HepG2 (cell line): ENCODE data around the gene MBNL3. TPM values are rescaled to one million over a fixed set of nuclear protein-coding genes. Genes with fewer than 3 reads are reported as not detected.
A peak's percentile ranks its signal among the peaks of the same experiment; 100 is the strongest.

ENCODE experiments used
- DPF2 ChIP-seq: sonication (generic); formaldehyde crosslinking; IDR thresholded peaks from 2 replicates; pipeline ENCODE4 v1.4.0; 2020; ENCODE audit warnings: mild to moderate bottlenecking, low read depth, missing genetic modification reagents, borderline replicate concordance
- MTA1 ChIP-seq: sonication (generic); formaldehyde crosslinking; IDR thresholded peaks from 2 replicates; pipeline ENCODE4 v1.4.0; 2020; ENCODE audit warnings: missing genetic modification reagents, mild to moderate bottlenecking, borderline replicate concordance
- NR2F1 ChIP-seq, 2 experiments: fragments of 450-650 bp in 1 of 2; formaldehyde crosslinking in 1 of 2; IDR thresholded peaks; 2 replicates each; pipeline versions ENCODE4 v1.5.0 to v1.6.1; 2016 to 2020; ENCODE audit warnings: mild to moderate bottlenecking in 1 of 2, missing compliant biosample characterization in 1 of 2, missing genetic modification reagents in 1 of 2, moderate library complexity in 1 of 2
- NR3C1 ChIP-seq: sonication (generic); formaldehyde crosslinking; IDR thresholded peaks from 2 replicates; pipeline ENCODE4 v1.4.0; 2020; ENCODE audit warnings: missing genetic modification reagents
- PATZ1 ChIP-seq: sonication (generic); formaldehyde crosslinking; IDR thresholded peaks from 2 replicates; pipeline ENCODE4 v1.4.0; 2020; ENCODE audit warnings: missing genetic modification reagents
- RARA ChIP-seq: IDR thresholded peaks from 2 replicates; pipeline ENCODE4 v1.6.1; 2016; ENCODE audit warnings: missing genetic modification reagents, missing compliant biosample characterization
- SAP130 ChIP-seq: IDR thresholded peaks from 2 replicates; pipeline ENCODE4 v1.6.1; 2016; ENCODE audit warnings: low read depth
- SP5 ChIP-seq: IDR thresholded peaks from 2 replicates; pipeline ENCODE4 v1.6.1; 2016; ENCODE audit warnings: low read depth, borderline replicate concordance
- polyA plus RNA-seq, 8 experiments: library from polyadenylated mRNA; depleted of rRNA in 3 of 8; stranded (reverse) in 7 of 8; unstranded in 1 of 8; fragments of >200 nt; fragmentation: Illumina TruSeq in 4 of 8; extraction: Trizol in 4 of 8; gene quantifications; 2 replicates each; pipeline versions ENCODE4 v1.2.1 to v1.2.3, GENCODE V29; 2011 to 2016; ENCODE audit warnings: low read depth in 4 of 8, missing spikeins in 1 of 8, mixed read lengths in 1 of 8; ENCODE audit not compliant: insufficient read depth in 1 of 8
- total RNA-seq, 5 experiments: library from RNA; depleted of rRNA; stranded (reverse); fragments of >200 nt; fragmentation: Illumina TruSeq; extraction: Trizol; gene quantifications; 2 replicates each; pipeline ENCODE4 v1.2.3, GENCODE V29; 2016; ENCODE audit warnings: low read depth in 1 of 5
- TF ChIP-seq, protein P1 (sequence below): sonication (generic); formaldehyde crosslinking; IDR thresholded peaks from 2 replicates; pipeline ENCODE4 v1.5.1; 2020; ENCODE audit warnings: mild to moderate bottlenecking, missing genetic modification reagents, moderate library complexity
- TF ChIP-seq, protein P2 (sequence below): IDR thresholded peaks from 2 replicates; pipeline ENCODE4 v1.6.1; 2016
- TF ChIP-seq, protein P3 (sequence below): sonication (generic); formaldehyde crosslinking; IDR thresholded peaks from 2 replicates; pipeline ENCODE4 v1.5.0; 2020; ENCODE audit warnings: mild to moderate bottlenecking, missing genetic modification reagents
- TF ChIP-seq, protein P4 (sequence below): IDR thresholded peaks from 2 replicates; pipeline ENCODE4 v1.6.1; 2016; ENCODE audit warnings: low read depth
- TF ChIP-seq, protein P5 (sequence below): sonication (generic); IDR thresholded peaks from 2 replicates; pipeline ENCODE4 v1.6.1; 2016; ENCODE audit warnings: low read depth, borderline replicate concordance

The MBNL3 gene
- total and polyA plus RNA-seq, 2 of the 13 experiments (the other 11 are each of a cell fraction or from before 2014, with no cell fraction given), result 155 to 257 TPM

- TF ChIP-seq, protein P1, sequence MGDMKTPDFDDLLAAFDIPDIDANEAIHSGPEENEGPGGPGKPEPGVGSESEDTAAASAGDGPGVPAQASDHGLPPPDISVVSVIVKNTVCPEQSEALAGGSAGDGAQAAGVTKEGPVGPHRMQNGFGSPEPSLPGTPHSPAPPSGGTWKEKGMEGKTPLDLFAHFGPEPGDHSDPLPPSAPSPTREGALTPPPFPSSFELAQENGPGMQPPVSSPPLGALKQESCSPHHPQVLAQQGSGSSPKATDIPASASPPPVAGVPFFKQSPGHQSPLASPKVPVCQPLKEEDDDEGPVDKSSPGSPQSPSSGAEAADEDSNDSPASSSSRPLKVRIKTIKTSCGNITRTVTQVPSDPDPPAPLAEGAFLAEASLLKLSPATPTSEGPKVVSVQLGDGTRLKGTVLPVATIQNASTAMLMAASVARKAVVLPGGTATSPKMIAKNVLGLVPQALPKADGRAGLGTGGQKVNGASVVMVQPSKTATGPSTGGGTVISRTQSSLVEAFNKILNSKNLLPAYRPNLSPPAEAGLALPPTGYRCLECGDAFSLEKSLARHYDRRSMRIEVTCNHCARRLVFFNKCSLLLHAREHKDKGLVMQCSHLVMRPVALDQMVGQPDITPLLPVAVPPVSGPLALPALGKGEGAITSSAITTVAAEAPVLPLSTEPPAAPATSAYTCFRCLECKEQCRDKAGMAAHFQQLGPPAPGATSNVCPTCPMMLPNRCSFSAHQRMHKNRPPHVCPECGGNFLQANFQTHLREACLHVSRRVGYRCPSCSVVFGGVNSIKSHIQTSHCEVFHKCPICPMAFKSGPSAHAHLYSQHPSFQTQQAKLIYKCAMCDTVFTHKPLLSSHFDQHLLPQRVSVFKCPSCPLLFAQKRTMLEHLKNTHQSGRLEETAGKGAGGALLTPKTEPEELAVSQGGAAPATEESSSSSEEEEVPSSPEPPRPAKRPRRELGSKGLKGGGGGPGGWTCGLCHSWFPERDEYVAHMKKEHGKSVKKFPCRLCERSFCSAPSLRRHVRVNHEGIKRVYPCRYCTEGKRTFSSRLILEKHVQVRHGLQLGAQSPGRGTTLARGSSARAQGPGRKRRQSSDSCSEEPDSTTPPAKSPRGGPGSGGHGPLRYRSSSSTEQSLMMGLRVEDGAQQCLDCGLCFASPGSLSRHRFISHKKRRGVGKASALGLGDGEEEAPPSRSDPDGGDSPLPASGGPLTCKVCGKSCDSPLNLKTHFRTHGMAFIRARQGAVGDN, result peak; percentile 62
- TF ChIP-seq NR2F1 (CRISPR knock-in tag; IDR thresholded peaks at IDR 0.05) (peak in 1 of 2 experiments; percentile 6; a peak in 1 of 4 replicates), MTA1 (CRISPR knock-in tag) (peak; percentile 51; the same call in 1 of the 2 replicates), RARA (CRISPR knock-in tag) (peak; percentile 15; the same call in 1 of the 2 replicates), SAP130 (peak; percentile 27), DPF2 (no peak), SP5 (CRISPR knock-in tag) (0 out of 2 replicates have a peak, but pooled peaks have one; percentile 42), PATZ1 (peak; percentile 76), NR3C1 (CRISPR knock-in tag) (no peak)
- TF ChIP-seq, protein P2, sequence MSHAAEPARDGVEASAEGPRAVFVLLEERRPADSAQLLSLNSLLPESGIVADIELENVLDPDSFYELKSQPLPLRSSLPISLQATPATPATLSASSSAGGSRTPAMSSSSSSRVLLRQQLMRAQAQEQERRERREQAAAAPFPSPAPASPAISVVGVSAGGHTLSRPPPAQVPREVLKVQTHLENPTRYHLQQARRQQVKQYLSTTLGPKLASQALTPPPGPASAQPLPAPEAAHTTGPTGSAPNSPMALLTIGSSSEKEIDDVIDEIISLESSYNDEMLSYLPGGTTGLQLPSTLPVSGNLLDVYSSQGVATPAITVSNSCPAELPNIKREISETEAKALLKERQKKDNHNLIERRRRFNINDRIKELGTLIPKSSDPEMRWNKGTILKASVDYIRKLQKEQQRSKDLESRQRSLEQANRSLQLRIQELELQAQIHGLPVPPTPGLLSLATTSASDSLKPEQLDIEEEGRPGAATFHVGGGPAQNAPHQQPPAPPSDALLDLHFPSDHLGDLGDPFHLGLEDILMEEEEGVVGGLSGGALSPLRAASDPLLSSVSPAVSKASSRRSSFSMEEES (CRISPR knock-in tag), result no peak
- TF ChIP-seq, protein P3, sequence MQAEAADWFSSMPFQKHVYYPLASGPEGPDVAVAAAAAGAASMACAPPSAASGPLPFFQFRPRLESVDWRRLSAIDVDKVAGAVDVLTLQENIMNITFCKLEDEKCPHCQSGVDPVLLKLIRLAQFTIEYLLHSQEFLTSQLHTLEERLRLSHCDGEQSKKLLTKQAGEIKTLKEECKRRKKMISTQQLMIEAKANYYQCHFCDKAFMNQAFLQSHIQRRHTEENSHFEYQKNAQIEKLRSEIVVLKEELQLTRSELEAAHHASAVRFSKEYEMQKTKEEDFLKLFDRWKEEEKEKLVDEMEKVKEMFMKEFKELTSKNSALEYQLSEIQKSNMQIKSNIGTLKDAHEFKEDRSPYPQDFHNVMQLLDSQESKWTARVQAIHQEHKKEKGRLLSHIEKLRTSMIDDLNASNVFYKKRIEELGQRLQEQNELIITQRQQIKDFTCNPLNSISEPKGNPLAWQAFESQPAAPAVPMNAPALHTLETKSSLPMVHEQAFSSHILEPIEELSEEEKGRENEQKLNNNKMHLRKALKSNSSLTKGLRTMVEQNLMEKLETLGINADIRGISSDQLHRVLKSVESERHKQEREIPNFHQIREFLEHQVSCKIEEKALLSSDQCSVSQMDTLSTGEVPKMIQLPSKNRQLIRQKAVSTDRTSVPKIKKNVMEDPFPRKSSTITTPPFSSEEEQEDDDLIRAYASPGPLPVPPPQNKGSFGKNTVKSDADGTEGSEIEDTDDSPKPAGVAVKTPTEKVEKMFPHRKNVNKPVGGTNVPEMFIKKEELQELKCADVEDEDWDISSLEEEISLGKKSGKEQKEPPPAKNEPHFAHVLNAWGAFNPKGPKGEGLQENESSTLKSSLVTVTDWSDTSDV, result no peak
- TF ChIP-seq, protein P4, sequence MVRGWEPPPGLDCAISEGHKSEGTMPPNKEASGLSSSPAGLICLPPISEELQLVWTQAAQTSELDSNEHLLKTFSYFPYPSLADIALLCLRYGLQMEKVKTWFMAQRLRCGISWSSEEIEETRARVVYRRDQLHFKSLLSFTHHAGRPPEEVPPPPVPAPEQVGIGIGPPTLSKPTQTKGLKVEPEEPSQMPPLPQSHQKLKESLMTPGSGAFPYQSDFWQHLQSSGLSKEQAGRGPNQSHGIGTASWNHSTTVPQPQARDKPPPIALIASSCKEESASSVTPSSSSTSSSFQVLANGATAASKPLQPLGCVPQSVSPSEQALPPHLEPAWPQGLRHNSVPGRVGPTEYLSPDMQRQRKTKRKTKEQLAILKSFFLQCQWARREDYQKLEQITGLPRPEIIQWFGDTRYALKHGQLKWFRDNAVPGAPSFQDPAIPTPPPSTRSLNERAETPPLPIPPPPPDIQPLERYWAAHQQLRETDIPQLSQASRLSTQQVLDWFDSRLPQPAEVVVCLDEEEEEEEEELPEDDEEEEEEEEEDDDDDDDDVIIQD (CRISPR knock-in tag), result peak; percentile 19; the same call in 1 of the 2 replicates
- TF ChIP-seq, protein P5, sequence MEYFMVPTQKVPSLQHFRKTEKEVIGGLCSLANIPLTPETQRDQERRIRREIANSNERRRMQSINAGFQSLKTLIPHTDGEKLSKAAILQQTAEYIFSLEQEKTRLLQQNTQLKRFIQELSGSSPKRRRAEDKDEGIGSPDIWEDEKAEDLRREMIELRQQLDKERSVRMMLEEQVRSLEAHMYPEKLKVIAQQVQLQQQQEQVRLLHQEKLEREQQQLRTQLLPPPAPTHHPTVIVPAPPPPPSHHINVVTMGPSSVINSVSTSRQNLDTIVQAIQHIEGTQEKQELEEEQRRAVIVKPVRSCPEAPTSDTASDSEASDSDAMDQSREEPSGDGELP, result no peak
Observed at GRCh38 chrX:132433551-132433950, 55.3 kb downstream of the MBNL3 start (continued).
